K562 treated with DMSO at 1 percent for 48 hours (cell line): ENCODE data around the gene NGF. TPM values are rescaled to one million over a fixed set of nuclear protein-coding genes. Genes with fewer than 3 reads are reported as not detected.

Experiments
- total RNA-seq: library from RNA; unstranded; fragments of 300-600 nt; gene quantifications from 2 replicates; pipeline ENCODE4 v1.2.3, GENCODE V29; 2022; ENCODE audit warnings: low replicate concordance; ENCODE audit errors: extremely low read depth

Gene NGF
- total RNA-seq, result not detected in 2 replicates

GRCh38 chr1:115337633-115338456 is at the start of gene NGF:
NGF (minus strand) TSS chr1:115338249; CDS start chr1:115286795, 51,454 bp downstream.

Other genes with a start within 250 kb of the NGF start
- gene TSPAN2, start 248.7 kb downstream of the NGF start, total RNA-seq, result not detected in 2 replicates